GM11168 (cell line): ENCODE results near the gene SNRNP35.
"Not testable (repeated sequence)": the region's sequence is repeated elsewhere in the genome, so short reads cannot be mapped to it uniquely, and the experiment has no call there.

Experiments
- in situ Hi-C: fragments of 300-500 bp; cut with MboI; formaldehyde crosslinking; loops from one replicate; pipeline ENCODE4 v1.12.0; 2022; ENCODE audit warnings: low sequenced_read_pairs; ENCODE audit not compliant: unreplicated experiment

SNRNP35 gene

GRCh38 chr12:123446333-123446713 is 11.6 kb upstream of the SNRNP35 start:
- in situ Hi-C loops = no loop called here

GRCh38 chr12:123449249-123449733 is 8.6 kb upstream of the SNRNP35 start:
- in situ Hi-C loops = no loop called here

- in situ Hi-C loops = no loop called here
These were observed 8.1 kb upstream of the SNRNP35 start for GRCh38 chr12:123449856-123450255.

GRCh38 chr12:123450636-123451035 is 7.3 kb upstream of the SNRNP35 start:
- in situ Hi-C loops = no loop called here

- in situ Hi-C loops = not testable (repeated sequence)
These were observed 5.7 kb upstream of the SNRNP35 start for GRCh38 chr12:123452276-123452550.

- in situ Hi-C loops = no loop called here
These were observed 4.8 kb upstream of the SNRNP35 start for GRCh38 chr12:123453165-123453564.

- in situ Hi-C loops = not testable (repeated sequence)
These were observed 5.2 kb downstream of the SNRNP35 start for GRCh38 chr12:123463174-123463573.

- in situ Hi-C loops = no loop called here
These were observed 7.1 kb downstream of the SNRNP35 start for GRCh38 chr12:123465084-123465483.

- in situ Hi-C loops = no loop called here
These were observed 10.8 kb downstream of the SNRNP35 start for GRCh38 chr12:123468786-123469185.

GRCh38 chr12:123469978-123470377 is 12.0 kb downstream of the SNRNP35 start:
- in situ Hi-C loops = loop anchor here (10.0 kb wide), 1 partner anchor 105 kb away; no protein-coding TSS in a partner anchor

- in situ Hi-C loops = loop anchor here (10.0 kb wide), 1 partner anchor 103 kb away; no protein-coding TSS in a partner anchor
These were observed 13.6 kb downstream of the SNRNP35 start for GRCh38 chr12:123471374-123472068.

- in situ Hi-C loops = loop anchor here (10.0 kb wide), 1 partner anchor 102 kb away; no protein-coding TSS in a partner anchor
These were observed 14.5 kb downstream of the SNRNP35 start for GRCh38 chr12:123472438-123472849.

- in situ Hi-C loops = loop anchor here (10.0 kb wide), 1 partner anchor 100 kb away; no protein-coding TSS in a partner anchor
These were observed 16.7 kb downstream of the SNRNP35 start for GRCh38 chr12:123474485-123475245.

GRCh38 chr12:123475246-123475703 is 17.3 kb downstream of the SNRNP35 start:
- in situ Hi-C loops = loop anchor here (10.0 kb wide), 1 partner anchor 100 kb away; no protein-coding TSS in a partner anchor

- in situ Hi-C loops = loop anchor here (10.0 kb wide), 1 partner anchor 97 kb away; no protein-coding TSS in a partner anchor
These were observed 20.1 kb downstream of the SNRNP35 start for GRCh38 chr12:123478069-123478468.

GRCh38 chr12:123478762-123479161 is 20.8 kb downstream of the SNRNP35 start:
- in situ Hi-C loops = loop anchor here (10.0 kb wide), 1 partner anchor 96 kb away; no protein-coding TSS in a partner anchor

- in situ Hi-C loops = loop anchor here (10.0 kb wide), 1 partner anchor 95 kb away; no protein-coding TSS in a partner anchor
These were observed 21.7 kb downstream of the SNRNP35 start for GRCh38 chr12:123479442-123480180.

- in situ Hi-C loops = not testable (repeated sequence)
These were observed 23.3 kb downstream of the SNRNP35 start for GRCh38 chr12:123481251-123481650.

- in situ Hi-C loops = no loop called here
These were observed 24.9 kb downstream of the SNRNP35 start for GRCh38 chr12:123482876-123483275.

- in situ Hi-C loops = no loop called here
These were observed 25.8 kb downstream of the SNRNP35 start for GRCh38 chr12:123483602-123484248.
